ENCODE results near the gene BCO2. TPM values are rescaled to one million over a fixed set of nuclear protein-coding genes. Genes with fewer than 3 reads are reported as not detected.
"Not testable (repeated sequence)": the region's sequence is repeated elsewhere in the genome, so short reads cannot be mapped to it uniquely, and the experiment has no call there.

The BCO2 gene
- total RNA-seq, 1 donor from 2014 or later, result 3.6 TPM

DNA sequence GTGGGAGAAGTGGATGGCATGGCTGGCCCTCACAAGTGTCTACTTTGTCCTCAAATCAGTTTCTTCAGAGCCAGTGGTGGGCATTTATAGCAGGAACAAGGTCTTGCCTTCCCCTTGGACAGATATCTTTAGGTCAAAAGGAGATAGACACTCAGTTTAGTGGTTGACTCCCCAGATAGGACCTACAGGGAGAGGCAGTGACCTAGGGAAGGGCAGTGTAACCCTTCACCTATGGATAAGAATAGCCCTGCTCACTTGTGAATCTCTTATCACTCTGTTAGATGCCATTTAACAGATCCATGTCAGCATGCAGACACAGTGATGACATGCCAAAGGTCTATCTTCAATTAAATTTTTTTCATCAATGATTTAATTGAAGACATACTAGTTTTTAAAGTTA lies 11.0 kb downstream of the BCO2 start:
- no peak for DNase-seq (ENCODE audit: low spot score, unreplicated experiment)
- TF ChIP-seq, protein P1, sequence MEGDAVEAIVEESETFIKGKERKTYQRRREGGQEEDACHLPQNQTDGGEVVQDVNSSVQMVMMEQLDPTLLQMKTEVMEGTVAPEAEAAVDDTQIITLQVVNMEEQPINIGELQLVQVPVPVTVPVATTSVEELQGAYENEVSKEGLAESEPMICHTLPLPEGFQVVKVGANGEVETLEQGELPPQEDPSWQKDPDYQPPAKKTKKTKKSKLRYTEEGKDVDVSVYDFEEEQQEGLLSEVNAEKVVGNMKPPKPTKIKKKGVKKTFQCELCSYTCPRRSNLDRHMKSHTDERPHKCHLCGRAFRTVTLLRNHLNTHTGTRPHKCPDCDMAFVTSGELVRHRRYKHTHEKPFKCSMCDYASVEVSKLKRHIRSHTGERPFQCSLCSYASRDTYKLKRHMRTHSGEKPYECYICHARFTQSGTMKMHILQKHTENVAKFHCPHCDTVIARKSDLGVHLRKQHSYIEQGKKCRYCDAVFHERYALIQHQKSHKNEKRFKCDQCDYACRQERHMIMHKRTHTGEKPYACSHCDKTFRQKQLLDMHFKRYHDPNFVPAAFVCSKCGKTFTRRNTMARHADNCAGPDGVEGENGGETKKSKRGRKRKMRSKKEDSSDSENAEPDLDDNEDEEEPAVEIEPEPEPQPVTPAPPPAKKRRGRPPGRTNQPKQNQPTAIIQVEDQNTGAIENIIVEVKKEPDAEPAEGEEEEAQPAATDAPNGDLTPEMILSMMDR (IDR thresholded peaks at IDR 0.05; ENCODE audit: unreplicated experiment), result no peak
- no peaks in the 10 kb centered on the region for H3K9me3 Mint-ChIP-seq (ENCODE audit: low read depth)
- H3K27ac Mint-ChIP-seq, result no peak overlapping the region
- H3K36me3 Mint-ChIP-seq (ENCODE audit: insufficient read depth), result peaks cover 1% of the 10 kb centered on the region
- peaks cover 13% of the 10 kb centered on the region for H3K27me3 Mint-ChIP-seq
- no peak overlapping the region for H3K4me3 Mint-ChIP-seq (ENCODE audit: low read depth)
- no peaks in the 10 kb centered on the region for H3K4me1 Mint-ChIP-seq (ENCODE audit: low read depth)

DNA sequence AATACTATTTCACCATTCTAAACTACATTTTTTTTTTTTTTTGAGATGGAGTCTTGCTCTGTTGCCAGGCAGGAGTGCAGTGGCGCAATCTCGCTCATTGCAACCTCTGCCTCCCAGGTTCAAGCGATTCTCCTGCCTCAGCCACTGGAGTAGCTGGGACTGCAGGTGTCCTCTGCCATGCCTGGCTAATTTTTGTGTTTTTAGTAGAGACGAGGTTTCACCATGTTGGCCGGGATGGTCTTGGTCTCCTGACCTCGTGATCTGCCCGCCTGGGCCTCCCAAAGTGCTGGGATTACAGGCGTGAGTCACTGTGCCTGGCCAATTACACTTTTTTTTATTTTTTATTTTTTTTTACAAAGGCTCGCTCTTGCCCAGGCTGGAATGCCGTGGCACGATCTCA lies 19.8 kb downstream of the BCO2 start:
- H3K36me3 Mint-ChIP-seq (ENCODE audit: insufficient read depth); H3K27ac Mint-ChIP-seq; H3K9me3 Mint-ChIP-seq (ENCODE audit: low read depth); H3K4me3 Mint-ChIP-seq (ENCODE audit: low read depth); H3K27me3 Mint-ChIP-seq; DNase-seq (ENCODE audit: low spot score, unreplicated experiment); H3K4me1 Mint-ChIP-seq (ENCODE audit: low read depth): not testable (repeated sequence)

GRCh38 chr11:112195951-112196351 lies 20.6 kb downstream of the BCO2 start:
- TF ChIP-seq, protein P1 (IDR thresholded peaks at IDR 0.05; ENCODE audit: unreplicated experiment), result no peak
- DNase-seq (ENCODE audit: low spot score, unreplicated experiment), result no peak
- H3K4me3 Mint-ChIP-seq (ENCODE audit: low read depth), result no peak overlapping the region
- H3K27me3 Mint-ChIP-seq, result peaks cover 8% of the 10 kb centered on the region
- H3K36me3 Mint-ChIP-seq (ENCODE audit: insufficient read depth), result no peaks in the 10 kb centered on the region
- H3K4me1 Mint-ChIP-seq (ENCODE audit: low read depth), result peaks cover 4% of the 10 kb centered on the region
- H3K9me3 Mint-ChIP-seq (ENCODE audit: low read depth), result peaks cover 3% of the 10 kb centered on the region
- H3K27ac Mint-ChIP-seq, result no peak overlapping the region

DNA sequence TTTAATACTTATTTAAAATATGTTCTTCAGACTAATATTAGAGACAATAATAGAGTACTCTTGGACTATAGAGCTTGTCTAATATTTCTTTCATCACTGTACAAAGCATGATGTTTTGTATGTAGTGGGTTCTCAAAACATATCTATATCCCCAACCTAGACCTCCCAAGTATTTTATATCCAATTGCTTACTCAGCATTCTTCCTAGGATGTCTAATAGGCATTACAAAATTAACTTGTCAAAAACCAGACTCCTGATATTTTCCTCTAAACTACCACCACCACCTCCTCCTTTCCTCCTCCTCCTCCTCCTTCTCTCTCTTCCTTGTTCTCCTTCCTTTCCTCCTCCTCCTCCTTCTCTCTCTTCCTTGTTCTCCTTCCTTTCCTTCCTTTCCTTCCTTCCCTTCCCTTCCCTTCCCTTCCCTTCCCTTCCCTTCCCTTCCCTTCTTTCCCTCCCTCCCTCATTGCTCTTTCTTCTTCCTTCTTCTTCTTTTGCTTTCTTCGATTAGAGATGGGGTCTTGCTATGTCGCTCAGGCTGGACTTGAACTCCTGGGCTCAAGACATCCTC lies 21.3 kb downstream of the BCO2 start:
- TF ChIP-seq, protein P1 (IDR thresholded peaks at IDR 0.05; ENCODE audit: unreplicated experiment), result no peak
- H3K9me3 Mint-ChIP-seq (ENCODE audit: low read depth), result peaks cover 3% of the 10 kb centered on the region
- no peak overlapping the region for H3K4me3 Mint-ChIP-seq (ENCODE audit: low read depth)
- no peaks in the 10 kb centered on the region for H3K36me3 Mint-ChIP-seq (ENCODE audit: insufficient read depth)
- no peak overlapping the region for H3K27ac Mint-ChIP-seq
- DNase-seq (ENCODE audit: low spot score, unreplicated experiment), result no peak
- peaks cover 7% of the 10 kb centered on the region for H3K4me1 Mint-ChIP-seq (ENCODE audit: low read depth)
- peaks cover 8% of the 10 kb centered on the region for H3K27me3 Mint-ChIP-seq

- H3K4me1 Mint-ChIP-seq (ENCODE audit: low read depth), result peaks cover 14% of the 10 kb centered on the region
- H3K4me3 Mint-ChIP-seq (ENCODE audit: low read depth); H3K9me3 Mint-ChIP-seq (ENCODE audit: low read depth); H3K27ac Mint-ChIP-seq; DNase-seq (ENCODE audit: low spot score, unreplicated experiment); H3K27me3 Mint-ChIP-seq; H3K36me3 Mint-ChIP-seq (ENCODE audit: insufficient read depth): not testable (repeated sequence)
Measured at GRCh38 chr11:112199101-112199500, 23.8 kb downstream of the BCO2 start.

DNA sequence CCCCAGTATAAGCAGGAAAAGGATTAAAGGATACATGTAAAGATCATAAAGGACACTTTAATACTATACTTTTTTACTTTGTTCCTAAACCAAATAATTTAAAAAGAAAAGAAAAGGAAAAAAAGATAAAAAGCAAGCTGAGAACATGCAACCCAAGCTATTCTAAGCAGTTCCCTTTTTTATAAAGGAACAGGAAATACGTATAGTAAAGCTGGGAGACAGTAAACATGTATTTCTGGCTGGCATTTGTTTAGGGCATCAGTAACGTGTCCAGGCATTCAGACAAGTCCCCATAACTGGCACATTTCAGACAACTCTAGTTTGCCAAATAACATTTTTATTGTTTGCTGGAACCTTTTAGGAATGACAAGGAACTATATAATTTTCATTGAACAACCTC lies 24.9 kb downstream of the BCO2 start:
- no peaks in the 10 kb centered on the region for H3K36me3 Mint-ChIP-seq (ENCODE audit: insufficient read depth)
- no peak overlapping the region for H3K27ac Mint-ChIP-seq
- TF ChIP-seq, protein P1 (IDR thresholded peaks at IDR 0.05; ENCODE audit: unreplicated experiment), result no peak
- DNase-seq (ENCODE audit: low spot score, unreplicated experiment), result no peak
- no peaks in the 10 kb centered on the region for H3K9me3 Mint-ChIP-seq (ENCODE audit: low read depth)
- no peak overlapping the region for H3K4me3 Mint-ChIP-seq (ENCODE audit: low read depth)
- peaks cover 14% of the 10 kb centered on the region for H3K4me1 Mint-ChIP-seq (ENCODE audit: low read depth)
- H3K27me3 Mint-ChIP-seq, result peaks cover 8% of the 10 kb centered on the region
